ENCODE results near the gene PRR11.

DNA sequence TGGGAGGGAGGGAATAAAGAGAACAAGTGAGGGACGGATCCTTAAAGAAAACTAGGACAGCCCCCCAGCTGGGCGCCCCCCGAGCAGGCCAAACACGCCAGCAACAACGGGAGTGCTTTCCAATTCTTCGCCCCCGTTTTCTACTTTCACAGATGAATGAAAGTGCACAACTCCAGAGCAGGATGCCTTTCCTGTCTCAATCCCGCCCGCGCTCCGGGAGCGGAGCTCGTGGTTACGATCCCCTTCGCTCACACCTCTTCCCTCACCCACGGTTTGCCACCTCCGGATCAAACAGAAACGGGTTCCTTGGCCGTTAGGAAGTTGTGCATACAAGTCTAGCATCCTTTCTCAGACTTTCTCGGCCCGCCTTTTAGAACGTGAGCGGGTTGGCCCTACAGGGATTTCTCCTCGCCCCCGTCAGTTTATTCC lies 1.2 kb upstream of the PRR11 start:
- TF ChIP-seq CTCF (IDR thresholded peaks at IDR 0.05) (no peak), POLR2A (IDR thresholded peaks at IDR 0.05) (no peak)

Measured in body of pancreas (tissue), 4 donors.